ENCODE data around the gene PALD1. TPM values are rescaled to one million over a fixed set of nuclear protein-coding genes. Genes with fewer than 3 reads are reported as not detected.

The PALD1 gene
- total and polyA plus RNA-seq, 2 of the 4 experiments (the other 2 are of a cell fraction) = 0.12 to 0.18 TPM

DNA sequence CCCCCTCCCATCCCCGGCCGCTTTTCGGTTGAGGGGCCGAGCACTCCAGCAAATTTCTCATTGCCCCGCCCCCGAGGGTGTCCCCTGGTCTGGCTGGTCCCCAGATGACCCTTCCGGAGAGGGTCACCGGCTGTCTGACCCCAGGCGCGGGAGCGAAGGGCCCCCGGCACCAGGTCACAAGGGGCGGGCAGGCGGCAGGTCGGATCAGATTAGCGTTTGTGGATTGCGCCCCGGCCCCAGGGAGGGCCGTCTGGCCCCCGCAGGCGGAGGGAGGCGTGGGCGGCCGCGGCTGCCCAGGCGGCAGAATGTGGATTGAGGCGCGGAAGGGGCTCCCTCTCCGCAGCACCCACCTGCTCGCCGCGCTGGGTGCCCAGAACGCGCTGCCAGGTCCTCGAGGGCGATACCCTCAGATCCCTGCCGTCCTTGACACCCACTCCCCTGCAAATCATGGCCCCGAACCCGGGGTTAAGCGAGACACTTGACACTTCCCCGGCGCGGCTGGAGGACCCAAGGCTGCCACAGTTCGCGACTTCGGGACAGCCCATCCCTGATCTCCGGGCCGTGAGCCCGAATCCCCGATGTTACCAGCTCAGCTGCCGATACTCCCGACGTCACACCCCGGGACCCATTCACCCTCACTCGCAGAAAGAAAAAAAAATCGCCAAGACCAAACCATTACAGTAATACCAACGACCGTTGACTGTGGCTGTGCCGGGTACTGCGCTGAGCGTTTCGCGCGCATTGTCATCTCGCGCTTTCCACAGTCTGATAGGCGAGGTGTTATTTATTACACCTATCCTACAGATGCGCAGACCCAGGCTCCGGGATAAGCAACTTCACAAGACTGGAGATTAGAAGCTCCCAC, 38.0 kb upstream of the PALD1 start (continued):
- TF ChIP-seq MAFK (IDR thresholded peaks at IDR 0.05; ENCODE audit: low read depth, low read length) = no peak

DNA sequence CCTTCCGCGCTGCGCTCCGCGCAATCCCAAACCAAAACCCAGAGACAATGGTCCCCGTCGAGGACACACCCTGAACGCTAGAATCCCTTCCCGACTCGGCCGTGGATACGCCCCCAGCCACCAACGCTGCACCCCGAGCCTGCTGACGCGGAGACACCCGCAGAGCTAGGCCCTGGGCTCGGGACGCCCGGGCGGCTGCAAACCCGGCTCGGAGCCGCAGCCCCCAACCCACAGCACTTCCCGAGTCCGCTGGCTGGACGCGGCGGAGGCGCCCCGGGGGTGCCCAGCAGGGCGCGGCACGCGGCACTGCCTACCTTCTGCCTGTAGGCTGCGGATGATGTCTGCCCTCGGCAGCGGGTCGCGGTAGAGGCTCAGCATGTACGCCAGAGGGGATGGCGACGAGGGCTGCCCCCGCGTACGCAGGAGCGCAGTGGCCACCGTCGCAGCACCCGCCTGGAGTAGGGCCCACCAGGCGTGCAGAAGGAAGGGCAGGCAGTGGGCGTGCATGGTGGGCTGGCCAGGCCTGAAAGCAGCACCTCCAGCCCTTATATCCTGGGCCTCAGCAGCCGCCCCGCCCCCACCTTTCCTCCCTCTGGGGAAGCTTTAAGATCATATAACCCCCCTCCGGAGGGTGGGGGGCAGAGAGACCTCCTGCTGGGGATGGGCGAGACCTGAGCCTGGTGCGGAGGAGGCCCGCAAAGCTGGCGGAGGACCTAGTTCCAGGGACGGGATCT, 37.2 kb upstream of the PALD1 start, which contains the start of gene NODAL:
NODAL (minus strand) TSS at position 521 of the 734 bp plus-strand sequence; CDS start at position 507, 14 bp downstream.
- peaks cover 51% of the 10 kb centered on the region for H3K27me3 ChIP-seq (ENCODE audit: control insufficient read depth, insufficient read depth, low read length)
- in situ Hi-C loops (cut with MboI; ENCODE audit: low sequenced_read_pairs) = no loop called here
- no TSS peak for BruUV-seq (replicated peaks)

More for the DNA sequence above, 37.2 kb upstream of the PALD1 start, which contains the start of gene NODAL:
- H2BK15ac ChIP-seq (ENCODE audit: low read depth, low read length) = no peak within 1 kb of the TSS
- no peaks in the 10 kb centered on the region; the same call in 1 of the 2 replicates for H3K9me3 ChIP-seq (ENCODE audit: control insufficient read depth, insufficient read depth, low read length)
- no peak within 1 kb of the TSS for H2BK5ac ChIP-seq (ENCODE audit: low read depth, low read length, poor library complexity, severe bottlenecking)
- WGBS, 2 experiments (ENCODE audit: extremely low coverage in 2 of 2, insufficient read length in 1 of 2) = 18% methylated on average over 11 of the region's 60 CpGs; no CpG with 5 or more reads in 1 of the 2 experiments
- H3K4me2 ChIP-seq (ENCODE audit: low read depth, low read length) = peak within 1 kb of the TSS; percentile 31; the same call in 1 of the 2 replicates
- no peak within 1 kb of the TSS for H3K9ac ChIP-seq (ENCODE audit: low read depth, low read length)
- dilution Hi-C loops (cut with HindIII; ENCODE audit: low sequenced_read_pairs, unreplicated experiment) (no loop called here), intact Hi-C loops (cut with micrococcal nuclease) (no loop called here)
- no peak within 1 kb of the TSS for H2AK5ac ChIP-seq (ENCODE audit: low read depth, low read length)
- TF ChIP-seq FOS (IDR thresholded peaks at IDR 0.05; ENCODE audit: low read depth, low read length) = no peak
- no peak for TF ChIP-seq CEBPB (IDR thresholded peaks at IDR 0.05; ENCODE audit: low read depth, low read length)
- TF ChIP-seq CHD1 (IDR thresholded peaks at IDR 0.05; ENCODE audit: low read depth, low read length) = no peak
- TF ChIP-seq POLR2A (IDR thresholded peaks at IDR 0.05; ENCODE audit: low read depth, low read length) = no peak
- TF ChIP-seq, protein P1, sequence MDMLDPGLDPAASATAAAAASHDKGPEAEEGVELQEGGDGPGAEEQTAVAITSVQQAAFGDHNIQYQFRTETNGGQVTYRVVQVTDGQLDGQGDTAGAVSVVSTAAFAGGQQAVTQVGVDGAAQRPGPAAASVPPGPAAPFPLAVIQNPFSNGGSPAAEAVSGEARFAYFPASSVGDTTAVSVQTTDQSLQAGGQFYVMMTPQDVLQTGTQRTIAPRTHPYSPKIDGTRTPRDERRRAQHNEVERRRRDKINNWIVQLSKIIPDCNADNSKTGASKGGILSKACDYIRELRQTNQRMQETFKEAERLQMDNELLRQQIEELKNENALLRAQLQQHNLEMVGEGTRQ (IDR thresholded peaks at IDR 0.05; ENCODE audit: low read depth, low read length) = no peak
- TF ChIP-seq, protein P2, sequence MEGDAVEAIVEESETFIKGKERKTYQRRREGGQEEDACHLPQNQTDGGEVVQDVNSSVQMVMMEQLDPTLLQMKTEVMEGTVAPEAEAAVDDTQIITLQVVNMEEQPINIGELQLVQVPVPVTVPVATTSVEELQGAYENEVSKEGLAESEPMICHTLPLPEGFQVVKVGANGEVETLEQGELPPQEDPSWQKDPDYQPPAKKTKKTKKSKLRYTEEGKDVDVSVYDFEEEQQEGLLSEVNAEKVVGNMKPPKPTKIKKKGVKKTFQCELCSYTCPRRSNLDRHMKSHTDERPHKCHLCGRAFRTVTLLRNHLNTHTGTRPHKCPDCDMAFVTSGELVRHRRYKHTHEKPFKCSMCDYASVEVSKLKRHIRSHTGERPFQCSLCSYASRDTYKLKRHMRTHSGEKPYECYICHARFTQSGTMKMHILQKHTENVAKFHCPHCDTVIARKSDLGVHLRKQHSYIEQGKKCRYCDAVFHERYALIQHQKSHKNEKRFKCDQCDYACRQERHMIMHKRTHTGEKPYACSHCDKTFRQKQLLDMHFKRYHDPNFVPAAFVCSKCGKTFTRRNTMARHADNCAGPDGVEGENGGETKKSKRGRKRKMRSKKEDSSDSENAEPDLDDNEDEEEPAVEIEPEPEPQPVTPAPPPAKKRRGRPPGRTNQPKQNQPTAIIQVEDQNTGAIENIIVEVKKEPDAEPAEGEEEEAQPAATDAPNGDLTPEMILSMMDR (conservative IDR thresholded peaks at IDR 0.05; ENCODE audit: low read depth, low read length) = no peak
- TF ChIP-seq, protein P3, sequence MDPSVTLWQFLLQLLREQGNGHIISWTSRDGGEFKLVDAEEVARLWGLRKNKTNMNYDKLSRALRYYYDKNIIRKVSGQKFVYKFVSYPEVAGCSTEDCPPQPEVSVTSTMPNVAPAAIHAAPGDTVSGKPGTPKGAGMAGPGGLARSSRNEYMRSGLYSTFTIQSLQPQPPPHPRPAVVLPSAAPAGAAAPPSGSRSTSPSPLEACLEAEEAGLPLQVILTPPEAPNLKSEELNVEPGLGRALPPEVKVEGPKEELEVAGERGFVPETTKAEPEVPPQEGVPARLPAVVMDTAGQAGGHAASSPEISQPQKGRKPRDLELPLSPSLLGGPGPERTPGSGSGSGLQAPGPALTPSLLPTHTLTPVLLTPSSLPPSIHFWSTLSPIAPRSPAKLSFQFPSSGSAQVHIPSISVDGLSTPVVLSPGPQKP (IDR thresholded peaks at IDR 0.05; ENCODE audit: borderline replicate concordance, low read depth, low read length) = no peak
- TF ChIP-seq BHLHE40 (IDR thresholded peaks at IDR 0.05; ENCODE audit: low read depth, low read length) = no peak
- no peak for TF ChIP-seq MAFK (IDR thresholded peaks at IDR 0.05; ENCODE audit: low read depth, low read length)
- TF ChIP-seq MXI1 (IDR thresholded peaks at IDR 0.05; ENCODE audit: borderline replicate concordance, low read depth, low read length) = no peak
- TF ChIP-seq RAD21 (IDR thresholded peaks at IDR 0.05; ENCODE audit: low read length) = no peak
- no peaks in the 10 kb centered on the region for H3K79me1 ChIP-seq (ENCODE audit: low read depth in 1 of 2, low read length in 2 of 2)
- no peak within 1 kb of the TSS for H3K14ac ChIP-seq (replicated peaks; ENCODE audit: low read depth, low read length)
- H3K56ac ChIP-seq (ENCODE audit: extremely low read depth, insufficient read depth, low read length) = no peak within 1 kb of the TSS
- H3K4ac ChIP-seq (ENCODE audit: low read depth, low read length) = no peak within 1 kb of the TSS
- no peak within 1 kb of the TSS for H3K18ac ChIP-seq (ENCODE audit: low read depth, low read length)
- POLR2A ChIA-PET (ENCODE audit: unreplicated experiment) = no interaction called here
- peak within 1 kb of the TSS; percentile 59 for H3K23ac ChIP-seq (ENCODE audit: low read depth, low read length)
- DNase-seq (no peak), ATAC-seq (ENCODE audit: low read depth) (peak; percentile 14; the same call in 1 of the 2 replicates)
- no peak within 1 kb of the TSS for H3K4me3 ChIP-seq (ENCODE audit: insufficient read depth, low read depth, low read length)
- H3K36me3 ChIP-seq (ENCODE audit: control insufficient read depth, insufficient read depth, low read length) = no peaks in the 10 kb centered on the region
- H2AFZ ChIP-seq (replicated peaks; ENCODE audit: low read length, poor library complexity) = peak within 1 kb of the TSS; percentile 68
- H2BK120ac ChIP-seq (ENCODE audit: low read depth, low read length) = no peak within 1 kb of the TSS
- H3K4me1 ChIP-seq (ENCODE audit: control insufficient read depth, insufficient read depth, low read length) = peaks cover 2% of the 10 kb centered on the region; the same call in 1 of the 2 replicates
- no peaks in the 10 kb centered on the region for H3K9me1 ChIP-seq (ENCODE audit: insufficient read depth, low read length)
- peaks cover 11% of the 10 kb centered on the region for H4K20me1 ChIP-seq (ENCODE audit: insufficient read depth, low read length)
- CTCF ChIA-PET = no interaction called here
- H4K5ac ChIP-seq (ENCODE audit: low read depth, low read length) = no peak within 1 kb of the TSS
- no peak within 1 kb of the TSS for H4K8ac ChIP-seq (ENCODE audit: low read depth in 2 of 2, low read length in 2 of 2)
- H4K91ac ChIP-seq (ENCODE audit: insufficient read depth, low read depth, low read length) = no peak within 1 kb of the TSS
- no peak within 1 kb of the TSS for H3K27ac ChIP-seq (ENCODE audit: insufficient read depth, low read length)
- H2AK9ac ChIP-seq (replicated peaks; ENCODE audit: low read depth, low read length, poor library complexity) = peak within 1 kb of the TSS; percentile 30
- no peak within 1 kb of the TSS for H2BK20ac ChIP-seq (ENCODE audit: low read depth, low read length)

Data from IMR-90 (cell line).